ENCODE results near the gene IGFN1. TPM values are rescaled to one million over a fixed set of nuclear protein-coding genes. Genes with fewer than 3 reads are reported as not detected.

Gene IGFN1
- total and polyA plus RNA-seq, 9 of the 15 experiments (the other 6 are each of a cell fraction or from before 2014, with no cell fraction given): 0.04 TPM; not detected in 8

- no peak for DNase-seq (ENCODE audit: extremely low read depth in 1 of 4, low spot score in 3 of 4)
- no peak overlapping the region for H3K4me3 ChIP-seq
- no peaks in the 10 kb centered on the region for H3K79me2 ChIP-seq (ENCODE audit: control insufficient read depth, insufficient read depth, low read length)
- H3K9ac ChIP-seq (ENCODE audit: insufficient read depth in 1 of 2, low read depth in 2 of 2, low read length in 2 of 2): no peak overlapping the region
- intact Hi-C loops (cut with micrococcal nuclease) (loop anchor here (5.0 to 10.0 kb wide), 2 partner anchors 89 to 247 kb away; no protein-coding TSS in a partner anchor), in situ Hi-C loops (cut with MboI) (no loop called here)
- peaks cover 39 to 65% of the 10 kb centered on the region in 2 experiments for H3K27me3 ChIP-seq (ENCODE audit: control insufficient read depth in 2 of 2, insufficient read depth in 2 of 2, low read length in 2 of 2)
- no TSS peak for BruUV-seq (replicated peaks)
- H4K20me1 ChIP-seq (replicated peaks; ENCODE audit: control insufficient read depth, insufficient read depth, low read length): 0 out of 2 replicates have a peak, but pooled peaks cover 12% of the 10 kb centered on the region
- no peak overlapping the region for H2AFZ ChIP-seq (ENCODE audit: low read depth, low read length)
- CTCF ChIA-PET (ENCODE audit: low intra/inter-chr PET ratio): no interaction called here
- H3K9me3 ChIP-seq (replicated peaks; ENCODE audit: control insufficient read depth, insufficient read depth, low read depth, low read length): no peaks in the 10 kb centered on the region
- H3K27ac ChIP-seq (ENCODE audit: extremely low read depth, low read depth, low read length): no peak overlapping the region
- no peak for TF ChIP-seq ZNF830 (CRISPR knock-in tag; IDR thresholded peaks at IDR 0.05)
- no peak for TF ChIP-seq ATF4 (CRISPR knock-in tag; IDR thresholded peaks at IDR 0.05)
- TF ChIP-seq SNRNP70 (optimal IDR thresholded peaks at IDR 0.05; ENCODE audit: low read depth, low read length): no peak
- no peak for TF ChIP-seq ZC3H4 (CRISPR knock-in tag; IDR thresholded peaks at IDR 0.05; ENCODE audit: borderline replicate concordance)
- TF ChIP-seq MLLT1 (IDR thresholded peaks at IDR 0.05): no peak
- TF ChIP-seq ZNF764 (CRISPR knock-in tag; IDR thresholded peaks at IDR 0.05; ENCODE audit: low read depth): no peak
- no peak for TF ChIP-seq ZNF184 (CRISPR knock-in tag; IDR thresholded peaks at IDR 0.05)
- no peak for TF ChIP-seq SREBF1 (IDR thresholded peaks at IDR 0.05; ENCODE audit: borderline replicate concordance, low read depth, low read length)
- no peak for TF ChIP-seq MYC (IDR thresholded peaks at IDR 0.05; ENCODE audit: low read depth, low read length)
- no peak for TF ChIP-seq MYC (CRISPR knock-in tag; IDR thresholded peaks at IDR 0.05; ENCODE audit: borderline replicate concordance, low read depth)
- TF ChIP-seq ZNF165 (CRISPR knock-in tag; IDR thresholded peaks at IDR 0.05; ENCODE audit: borderline replicate concordance): no peak
- no peak for TF ChIP-seq POU5F1 (IDR thresholded peaks at IDR 0.05; ENCODE audit: borderline replicate concordance, low read depth, low read length, partially characterized antibody)
- no peak for TF ChIP-seq SFPQ (IDR thresholded peaks at IDR 0.05; ENCODE audit: low read depth, low read length)
- TF ChIP-seq MTA3 (IDR thresholded peaks at IDR 0.05; ENCODE audit: borderline replicate concordance): no peak
- TF ChIP-seq SUPT5H (IDR thresholded peaks at IDR 0.05): no peak
- no peak overlapping the region for H3K4me2 ChIP-seq (ENCODE audit: insufficient read depth, low read length)
- H3K9me1 ChIP-seq (ENCODE audit: control insufficient read depth, insufficient read depth, low read length): no peaks in the 10 kb centered on the region
- FAIRE-seq: no peak
- WGBS (ENCODE audit: insufficient coverage, low coverage, missing lambda C conversion rate): 8% methylated on average over 10 of the region's 10 CpGs
- peaks cover 0 to 13% of the 10 kb centered on the region in 2 experiments; a peak in 1 of 5 replicates for H3K4me1 ChIP-seq (replicated peaks in 1 of 2; ENCODE audit: control insufficient read depth in 2 of 2, insufficient read depth in 2 of 2, low read length in 2 of 2)
- POLR2A ChIA-PET: interaction anchor here (0.6 to 1.0 kb wide), 5 partner anchors 15 to 1050 kb away, joined by 3 to 5 read pairs (median 3); no protein-coding TSS in a partner anchor
- no peaks in the 10 kb centered on the region for H3K36me3 ChIP-seq (ENCODE audit: control insufficient read depth, insufficient read depth, low read length)
- no peak for ATAC-seq
These were observed 30.7 kb downstream of the IGFN1 start for GRCh38 chr1:201221201-201221846.

Data from K562 (cell line).